ENCODE measurements around the gene GRIFIN. TPM values are rescaled to one million over a fixed set of nuclear protein-coding genes. Genes with fewer than 3 reads are reported as not detected.

GRIFIN gene
- total RNA-seq, 1 donor from 2014 or later: not detected

DNA sequence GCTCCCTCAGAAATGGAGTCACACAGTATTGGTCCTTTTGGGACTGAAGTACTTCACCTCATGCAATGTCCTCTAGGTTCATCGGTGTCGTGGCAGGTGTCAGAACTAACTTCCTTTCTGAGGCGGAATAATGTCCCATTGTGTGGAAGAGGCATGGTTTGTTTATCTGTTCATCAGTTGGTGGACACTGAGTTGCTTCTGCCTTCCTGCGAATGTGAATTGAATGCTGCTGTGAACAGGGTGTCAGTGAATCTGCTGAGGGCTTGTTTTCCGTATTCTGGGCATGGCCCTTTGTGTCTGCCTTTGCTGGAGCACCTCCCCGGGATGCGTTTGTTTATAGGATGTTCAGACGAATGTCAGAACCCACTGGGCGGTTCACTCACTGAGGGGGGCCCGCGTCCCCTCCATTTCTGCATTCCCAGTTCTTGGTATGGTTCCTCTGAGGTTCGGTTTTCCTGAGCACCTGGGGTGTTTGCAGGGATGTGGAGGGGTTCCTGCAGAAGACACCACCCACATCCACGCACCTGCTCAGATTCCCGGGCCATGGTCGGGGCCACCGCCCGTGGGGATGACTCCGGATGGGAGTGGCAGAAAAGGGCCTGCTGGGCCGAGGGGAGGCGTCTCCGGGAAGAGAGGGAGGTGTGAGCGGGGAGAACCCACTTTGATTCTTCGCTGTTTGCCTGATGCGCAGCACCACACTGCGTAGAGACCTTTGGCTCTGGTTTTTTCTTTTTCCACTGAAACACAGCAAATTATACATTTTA is 39.7 kb downstream of the GRIFIN start:
- H3K4me1 Mint-ChIP-seq: no peaks in the 10 kb centered on the region
- CTCF ChIA-PET: no interaction called here
- POLR2A ChIA-PET: no interaction called here
- no peaks in the 10 kb centered on the region for H3K9me3 Mint-ChIP-seq
- no peaks in the 10 kb centered on the region for H3K27me3 Mint-ChIP-seq
- TF ChIP-seq, protein P1, sequence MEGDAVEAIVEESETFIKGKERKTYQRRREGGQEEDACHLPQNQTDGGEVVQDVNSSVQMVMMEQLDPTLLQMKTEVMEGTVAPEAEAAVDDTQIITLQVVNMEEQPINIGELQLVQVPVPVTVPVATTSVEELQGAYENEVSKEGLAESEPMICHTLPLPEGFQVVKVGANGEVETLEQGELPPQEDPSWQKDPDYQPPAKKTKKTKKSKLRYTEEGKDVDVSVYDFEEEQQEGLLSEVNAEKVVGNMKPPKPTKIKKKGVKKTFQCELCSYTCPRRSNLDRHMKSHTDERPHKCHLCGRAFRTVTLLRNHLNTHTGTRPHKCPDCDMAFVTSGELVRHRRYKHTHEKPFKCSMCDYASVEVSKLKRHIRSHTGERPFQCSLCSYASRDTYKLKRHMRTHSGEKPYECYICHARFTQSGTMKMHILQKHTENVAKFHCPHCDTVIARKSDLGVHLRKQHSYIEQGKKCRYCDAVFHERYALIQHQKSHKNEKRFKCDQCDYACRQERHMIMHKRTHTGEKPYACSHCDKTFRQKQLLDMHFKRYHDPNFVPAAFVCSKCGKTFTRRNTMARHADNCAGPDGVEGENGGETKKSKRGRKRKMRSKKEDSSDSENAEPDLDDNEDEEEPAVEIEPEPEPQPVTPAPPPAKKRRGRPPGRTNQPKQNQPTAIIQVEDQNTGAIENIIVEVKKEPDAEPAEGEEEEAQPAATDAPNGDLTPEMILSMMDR (IDR thresholded peaks at IDR 0.05): no peak
- ATAC-seq (ENCODE audit: low read depth) (no peak), DNase-seq (no peak)
- no peak overlapping the region for H3K27ac Mint-ChIP-seq
- H3K36me3 Mint-ChIP-seq (ENCODE audit: low read depth): peaks cover 44% of the 10 kb centered on the region
- H3K4me3 Mint-ChIP-seq: no peak overlapping the region
- intact Hi-C loops (cut with micrococcal nuclease): no loop called here

DNA sequence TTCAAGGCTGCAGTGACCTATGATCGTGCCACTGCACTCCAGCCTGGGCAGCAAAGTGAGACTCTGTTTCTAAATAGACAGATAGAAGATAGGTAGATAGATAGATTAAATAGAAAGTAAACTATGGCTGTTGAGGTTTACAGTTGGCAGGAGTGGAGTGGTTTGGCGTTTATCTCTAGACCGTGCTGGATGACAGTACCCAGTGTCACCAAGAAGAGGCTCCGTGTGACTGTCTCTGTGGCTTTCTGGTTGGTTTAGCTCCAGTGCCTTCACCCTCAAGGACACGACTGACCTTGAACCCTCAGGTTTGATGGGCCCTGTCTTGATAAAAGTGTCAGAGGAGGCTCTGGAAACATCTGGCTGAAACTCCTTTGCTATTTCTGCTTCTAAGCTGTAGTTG is 41.1 kb downstream of the GRIFIN start:
- Mint-ChIP-seq H3K9me3 (peaks cover 5% of the 10 kb centered on the region), H3K27ac (no peak overlapping the region), H3K36me3 (ENCODE audit: low read depth) (peaks cover 50% of the 10 kb centered on the region), H3K4me3 (no peak overlapping the region), H3K4me1 (no peaks in the 10 kb centered on the region), H3K27me3 (no peaks in the 10 kb centered on the region)
- no peak for DNase-seq
- ChIA-PET CTCF (no interaction called here), POLR2A (interaction anchor here (0.6 to 0.7 kb wide), 2 partner anchors 78 to 794 kb away, joined by 3 read pairs; no protein-coding TSS in a partner anchor)
- no peak for ATAC-seq (ENCODE audit: low read depth)
- intact Hi-C loops (cut with micrococcal nuclease): no loop called here
- TF ChIP-seq, protein P1 (IDR thresholded peaks at IDR 0.05): no peak

DNA sequence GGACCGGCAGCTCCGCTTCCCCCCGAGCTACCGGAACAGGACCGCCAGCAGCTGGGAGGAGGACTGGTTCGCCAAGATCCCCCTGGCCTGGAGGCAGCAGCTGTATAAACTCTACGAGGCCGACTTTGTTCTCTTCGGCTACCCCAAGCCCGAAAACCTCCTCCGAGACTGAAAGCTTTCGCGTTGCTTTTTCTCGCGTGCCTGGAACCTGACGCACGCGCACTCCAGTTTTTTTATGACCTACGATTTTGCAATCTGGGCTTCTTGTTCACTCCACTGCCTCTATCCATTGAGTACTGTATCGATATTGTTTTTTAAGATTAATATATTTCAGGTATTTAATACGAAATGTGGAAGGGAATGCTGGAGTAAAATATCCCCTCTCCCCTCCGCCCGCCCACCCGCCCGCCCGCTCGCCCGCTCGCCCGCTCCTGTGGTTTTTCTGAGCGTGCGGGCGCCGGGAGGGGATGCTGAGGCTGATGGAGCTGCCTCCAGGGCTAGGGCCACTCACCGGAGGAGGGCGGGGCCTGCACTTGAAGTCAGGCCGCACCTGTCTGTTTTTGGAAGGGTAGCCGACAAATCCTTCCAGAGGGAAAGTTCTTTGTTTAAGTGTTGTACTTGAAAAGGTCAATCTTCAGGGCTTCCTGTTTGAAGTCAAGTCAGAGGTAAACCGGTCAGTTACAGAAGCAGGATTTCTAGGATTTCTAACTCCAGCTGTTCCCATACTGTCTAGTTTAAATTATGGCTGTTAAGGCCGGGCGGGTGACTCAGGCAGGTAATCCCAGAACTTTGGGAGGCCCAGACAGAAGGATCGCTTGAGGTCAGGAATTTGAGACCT is 42.3 kb downstream of the GRIFIN start:
- ATAC-seq (ENCODE audit: low read depth) (no peak), DNase-seq (no peak)
- no peak overlapping the region for H3K27ac Mint-ChIP-seq
- TF ChIP-seq, protein P1 (IDR thresholded peaks at IDR 0.05): no peak
- no peak overlapping the region for H3K4me3 Mint-ChIP-seq
- CTCF ChIA-PET: no interaction called here
- H3K4me1 Mint-ChIP-seq: no peaks in the 10 kb centered on the region
- H3K36me3 Mint-ChIP-seq (ENCODE audit: low read depth): peaks cover 46% of the 10 kb centered on the region
- no peaks in the 10 kb centered on the region for H3K27me3 Mint-ChIP-seq
- peaks cover 5% of the 10 kb centered on the region for H3K9me3 Mint-ChIP-seq
- intact Hi-C loops (cut with micrococcal nuclease): no loop called here
- POLR2A ChIA-PET: interaction anchor here (0.7 kb wide), 1 partner anchor 76 kb away, joined by 3 read pairs; no protein-coding TSS in a partner anchor

DNA sequence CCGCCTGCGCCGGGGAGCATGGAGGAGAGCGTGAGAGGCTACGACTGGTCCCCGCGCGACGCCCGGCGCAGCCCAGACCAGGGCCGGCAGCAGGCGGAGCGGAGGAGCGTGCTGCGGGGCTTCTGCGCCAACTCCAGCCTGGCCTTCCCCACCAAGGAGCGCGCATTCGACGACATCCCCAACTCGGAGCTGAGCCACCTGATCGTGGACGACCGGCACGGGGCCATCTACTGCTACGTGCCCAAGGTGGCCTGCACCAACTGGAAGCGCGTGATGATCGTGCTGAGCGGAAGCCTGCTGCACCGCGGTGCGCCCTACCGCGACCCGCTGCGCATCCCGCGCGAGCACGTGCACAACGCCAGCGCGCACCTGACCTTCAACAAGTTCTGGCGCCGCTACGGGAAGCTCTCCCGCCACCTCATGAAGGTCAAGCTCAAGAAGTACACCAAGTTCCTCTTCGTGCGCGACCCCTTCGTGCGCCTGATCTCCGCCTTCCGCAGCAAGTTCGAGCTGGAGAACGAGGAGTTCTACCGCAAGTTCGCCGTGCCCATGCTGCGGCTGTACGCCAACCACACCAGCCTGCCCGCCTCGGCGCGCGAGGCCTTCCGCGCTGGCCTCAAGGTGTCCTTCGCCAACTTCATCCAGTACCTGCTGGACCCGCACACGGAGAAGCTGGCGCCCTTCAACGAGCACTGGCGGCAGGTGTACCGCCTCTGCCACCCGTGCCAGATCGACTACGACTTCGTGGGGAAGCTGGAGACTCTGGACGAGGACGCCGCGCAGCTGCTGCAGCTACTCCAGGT is 43.1 kb downstream of the GRIFIN start:
- TF ChIP-seq, protein P1 (IDR thresholded peaks at IDR 0.05): no peak
- intact Hi-C loops (cut with micrococcal nuclease): no loop called here
- Mint-ChIP-seq H3K27ac (no peak overlapping the region), H3K4me3 (no peak overlapping the region), H3K9me3 (peaks cover 5% of the 10 kb centered on the region), H3K27me3 (no peaks in the 10 kb centered on the region), H3K4me1 (no peaks in the 10 kb centered on the region), H3K36me3 (ENCODE audit: low read depth) (peaks cover 42% of the 10 kb centered on the region)
- ChIA-PET POLR2A (no interaction called here), CTCF (no interaction called here)
- DNase-seq: no peak
- ATAC-seq (ENCODE audit: low read depth): no peak

Data from activated B cell treated with CpG ODN at 0.5 μM for 24 hours (primary cell).